ENCODE measurements around the gene CCDC157.

Gene CCDC157

GRCh38 chr22:30356449-30357235, at the start of gene CCDC157, which contains the start of gene SF3A1:
CCDC157 (plus strand) TSS chr22:30357007; CDS start chr22:30366001, 8,994 bp downstream.
SF3A1 (minus strand) TSS chr22:30356894; CDS start chr22:30356792, 102 bp downstream.
- peak; percentile 81 for DNase-seq (ENCODE audit: low read depth)
- TF ChIP-seq CTCF (conservative IDR thresholded peaks at IDR 0.05; ENCODE audit: low read depth, low read length) = no peak
- H3K4me3 ChIP-seq (ENCODE audit: low read length) = peak within 1 kb of the TSS; percentile 94

- no peak for DNase-seq (ENCODE audit: low read depth)
- TF ChIP-seq CTCF (conservative IDR thresholded peaks at IDR 0.05; ENCODE audit: low read depth, low read length) = no peak
- no peak overlapping the region for H3K4me3 ChIP-seq (ENCODE audit: low read length)
These were observed 49.7 kb upstream of the CCDC157 start for GRCh38 chr22:30307041-30307574.

GRCh38 chr22:30308093-30308492, 48.7 kb upstream of the CCDC157 start:
- no peak overlapping the region for H3K4me3 ChIP-seq (ENCODE audit: low read length)
- no peak for TF ChIP-seq CTCF (conservative IDR thresholded peaks at IDR 0.05; ENCODE audit: low read depth, low read length)
- no peak for DNase-seq (ENCODE audit: low read depth)

GRCh38 chr22:30308518-30309230, 48.1 kb upstream of the CCDC157 start:
- DNase-seq (ENCODE audit: low read depth) = no peak
- TF ChIP-seq CTCF (conservative IDR thresholded peaks at IDR 0.05; ENCODE audit: low read depth, low read length) = no peak
- H3K4me3 ChIP-seq (ENCODE audit: low read length) = no peak overlapping the region

- TF ChIP-seq CTCF (conservative IDR thresholded peaks at IDR 0.05; ENCODE audit: low read depth, low read length) = no peak
- no peak overlapping the region for H3K4me3 ChIP-seq (ENCODE audit: low read length)
- DNase-seq (ENCODE audit: low read depth) = no peak
These were observed 46.7 kb upstream of the CCDC157 start for GRCh38 chr22:30309951-30310741.

- DNase-seq (ENCODE audit: low read depth) = peak; percentile 36
- no peak overlapping the region for H3K4me3 ChIP-seq (ENCODE audit: low read length)
- no peak for TF ChIP-seq CTCF (conservative IDR thresholded peaks at IDR 0.05; ENCODE audit: low read depth, low read length)
These were observed 45.7 kb upstream of the CCDC157 start for GRCh38 chr22:30310881-30311771.
